ENCODE data around the gene PRKCA.

PRKCA gene

DNA sequence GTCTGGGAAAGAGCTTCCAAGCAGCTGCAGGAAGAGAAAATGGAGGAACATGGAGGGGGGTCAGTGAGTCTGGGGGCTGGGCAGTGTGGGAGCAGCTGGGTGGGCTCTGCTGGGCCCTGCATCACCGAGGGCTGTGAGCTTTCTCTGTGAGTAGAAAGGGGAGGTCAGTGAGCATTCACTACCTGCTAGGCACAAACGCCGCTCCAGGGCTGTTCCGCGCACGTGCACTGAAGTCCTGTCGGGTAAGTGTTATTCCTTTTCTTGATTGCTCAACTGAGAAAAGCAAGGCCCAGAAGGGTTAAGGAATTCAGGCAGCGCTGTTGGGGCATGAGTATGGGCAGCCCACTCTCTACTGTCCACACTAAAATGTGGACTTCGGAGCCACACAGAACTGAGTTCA is 537.2 kb downstream of the PRKCA start:
- no peaks in the 10 kb centered on the region for H3K4me1 Mint-ChIP-seq
- no peak overlapping the region for H3K27ac Mint-ChIP-seq
- DNase-seq (ENCODE audit: low spot score in 2 of 2) (no peak), ATAC-seq (no peak)
- H3K9me3 Mint-ChIP-seq, result no peaks in the 10 kb centered on the region
- no peaks in the 10 kb centered on the region for H3K36me3 Mint-ChIP-seq
- no peak overlapping the region for H3K4me3 Mint-ChIP-seq

DNA sequence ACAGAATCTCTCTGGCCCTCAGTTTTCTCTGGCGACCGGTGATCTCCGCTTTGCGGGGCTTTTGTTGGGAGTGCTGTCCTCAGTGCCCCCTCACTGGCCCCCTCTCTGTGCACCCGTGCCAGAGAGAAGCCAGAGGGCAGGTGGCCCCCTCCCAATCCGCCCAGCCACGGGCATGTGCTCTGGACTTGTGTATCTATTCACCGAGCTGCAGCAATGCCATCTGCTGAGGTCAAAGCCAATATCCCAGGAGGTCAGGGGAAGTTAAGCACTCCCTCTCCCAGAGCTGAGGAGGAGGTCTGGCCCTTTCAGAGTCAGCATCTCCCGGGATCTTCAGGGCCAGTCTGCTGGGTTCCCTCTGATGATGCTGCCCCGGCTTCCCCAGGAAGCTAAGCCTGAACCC is 537.6 kb downstream of the PRKCA start:
- DNase-seq (ENCODE audit: low spot score in 2 of 2) (no peak), ATAC-seq (no peak)
- no peak overlapping the region for H3K4me3 Mint-ChIP-seq
- no peaks in the 10 kb centered on the region for H3K4me1 Mint-ChIP-seq
- no peaks in the 10 kb centered on the region for H3K9me3 Mint-ChIP-seq
- H3K36me3 Mint-ChIP-seq, result no peaks in the 10 kb centered on the region
- H3K27ac Mint-ChIP-seq, result no peak overlapping the region

DNA sequence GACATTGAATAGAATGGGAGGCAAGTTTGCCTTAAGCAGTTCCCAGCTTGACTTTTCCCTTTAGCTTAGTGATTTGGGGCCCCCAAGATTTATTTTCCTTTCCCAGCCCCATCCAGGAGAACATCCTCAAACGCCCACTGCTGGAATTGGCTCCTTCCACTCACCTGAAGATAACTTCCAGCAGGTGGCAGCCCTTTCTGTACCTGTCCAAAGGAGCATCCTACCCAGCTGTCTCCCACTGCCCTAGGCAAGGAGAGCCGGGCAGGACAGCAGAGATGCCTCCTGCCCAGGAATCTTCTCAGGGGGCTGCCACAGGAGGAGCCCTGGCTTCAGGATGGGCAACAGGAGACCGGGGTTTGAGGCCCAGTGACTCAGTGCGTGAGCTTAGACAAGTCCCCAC is 538.9 kb downstream of the PRKCA start:
- no peak overlapping the region for H3K27ac Mint-ChIP-seq
- no peaks in the 10 kb centered on the region for H3K9me3 Mint-ChIP-seq
- H3K36me3 Mint-ChIP-seq, result no peaks in the 10 kb centered on the region
- DNase-seq (ENCODE audit: low spot score in 2 of 2) (no peak), ATAC-seq (no peak)
- no peak overlapping the region for H3K4me3 Mint-ChIP-seq
- H3K4me1 Mint-ChIP-seq, result no peaks in the 10 kb centered on the region

GRCh38 chr17:66841744-66842143 is 539.3 kb downstream of the PRKCA start:
- ATAC-seq (no peak), DNase-seq (ENCODE audit: low spot score in 2 of 2) (no peak)
- Mint-ChIP-seq H3K27ac (no peak overlapping the region), H3K36me3 (no peaks in the 10 kb centered on the region), H3K9me3 (no peaks in the 10 kb centered on the region), H3K4me1 (no peaks in the 10 kb centered on the region), H3K4me3 (no peak overlapping the region)

- Mint-ChIP-seq H3K27ac (no peak overlapping the region), H3K36me3 (no peaks in the 10 kb centered on the region), H3K4me3 (no peak overlapping the region), H3K4me1 (no peaks in the 10 kb centered on the region), H3K9me3 (no peaks in the 10 kb centered on the region)
- ATAC-seq (no peak), DNase-seq (ENCODE audit: low spot score in 2 of 2) (no peak)
Measured at GRCh38 chr17:66842505-66842904, 540.1 kb downstream of the PRKCA start.

DNA sequence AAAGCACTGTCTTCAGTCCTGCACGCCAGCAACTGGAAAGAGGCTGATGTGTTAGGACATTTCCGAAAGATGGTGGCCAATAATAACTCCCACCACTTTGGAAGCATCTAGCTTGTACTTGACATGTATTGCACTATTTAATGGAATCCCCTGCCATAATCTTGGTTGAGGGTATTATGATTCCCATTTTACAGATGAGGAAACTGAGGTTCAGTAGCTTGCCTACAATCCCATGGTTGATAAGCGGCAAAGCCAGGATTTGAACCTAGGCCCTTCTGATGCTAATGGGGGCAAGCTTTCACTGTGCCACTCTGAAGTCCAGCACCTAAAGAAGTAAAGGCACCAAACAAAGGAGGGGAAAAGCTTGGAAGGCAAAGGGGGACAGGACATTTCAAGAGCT is 540.5 kb downstream of the PRKCA start:
- DNase-seq (ENCODE audit: low spot score in 2 of 2), result no peak
- Mint-ChIP-seq H3K4me1 (no peaks in the 10 kb centered on the region), H3K36me3 (no peaks in the 10 kb centered on the region), H3K9me3 (no peaks in the 10 kb centered on the region), H3K27ac (no peak overlapping the region), H3K4me3 (no peak overlapping the region)
- no peak for ATAC-seq

GRCh38 chr17:66843627-66844026 is 541.2 kb downstream of the PRKCA start:
- Mint-ChIP-seq H3K36me3 (no peaks in the 10 kb centered on the region), H3K27ac (no peak overlapping the region), H3K9me3 (no peaks in the 10 kb centered on the region), H3K4me1 (no peaks in the 10 kb centered on the region), H3K4me3 (no peak overlapping the region)
- DNase-seq (ENCODE audit: low spot score in 2 of 2) (no peak), ATAC-seq (no peak)

DNA sequence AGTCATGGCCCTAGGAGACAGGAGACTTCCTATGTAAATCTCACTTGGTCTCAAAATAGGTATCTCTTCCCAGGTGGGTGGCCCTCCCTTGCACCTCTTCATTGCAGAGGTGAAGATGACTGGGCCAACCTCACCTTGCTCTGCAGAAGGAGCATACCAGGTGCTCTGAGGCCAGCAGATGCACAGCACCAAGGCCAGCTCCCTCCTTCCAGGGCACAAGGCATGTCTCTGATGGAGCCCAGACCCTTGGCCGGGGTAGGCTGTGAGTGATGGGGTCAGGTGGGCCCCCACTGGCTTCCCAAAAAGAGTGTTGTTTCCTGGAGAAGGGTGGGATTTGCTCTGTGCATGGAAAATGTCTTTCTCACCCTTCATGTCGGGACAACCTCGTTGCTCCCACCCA is 545.3 kb downstream of the PRKCA start:
- no peaks in the 10 kb centered on the region for H3K9me3 Mint-ChIP-seq
- H3K4me1 Mint-ChIP-seq, result no peaks in the 10 kb centered on the region
- H3K4me3 Mint-ChIP-seq, result no peak overlapping the region

DNA sequence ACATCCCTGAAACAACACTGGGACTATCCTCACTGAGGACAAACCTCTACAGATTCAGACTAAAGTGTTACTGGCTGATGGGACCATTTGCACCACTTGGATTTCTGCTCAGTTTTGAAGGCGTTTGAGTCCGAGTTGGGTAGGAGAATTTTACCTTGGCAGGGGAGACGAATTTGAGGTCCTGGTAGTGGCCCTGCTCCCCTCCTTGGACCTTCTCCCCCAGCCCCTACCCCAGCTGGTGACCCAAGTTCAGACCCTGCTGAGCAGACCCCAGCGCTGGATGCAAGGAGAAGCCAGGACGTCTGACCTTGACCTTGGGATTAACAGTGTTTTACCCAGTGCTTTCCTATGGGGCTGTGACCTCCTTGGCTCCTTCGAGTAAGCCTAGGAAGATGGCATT is 546.1 kb downstream of the PRKCA start:
- no peaks in the 10 kb centered on the region for H3K9me3 Mint-ChIP-seq
- H3K4me1 Mint-ChIP-seq, result no peaks in the 10 kb centered on the region

More for the DNA sequence above, 545.3 kb downstream of the PRKCA start:
- no peak overlapping the region for H3K27ac Mint-ChIP-seq
- ATAC-seq (no peak), DNase-seq (ENCODE audit: low spot score in 2 of 2) (no peak)
- no peaks in the 10 kb centered on the region for H3K36me3 Mint-ChIP-seq

DNA sequence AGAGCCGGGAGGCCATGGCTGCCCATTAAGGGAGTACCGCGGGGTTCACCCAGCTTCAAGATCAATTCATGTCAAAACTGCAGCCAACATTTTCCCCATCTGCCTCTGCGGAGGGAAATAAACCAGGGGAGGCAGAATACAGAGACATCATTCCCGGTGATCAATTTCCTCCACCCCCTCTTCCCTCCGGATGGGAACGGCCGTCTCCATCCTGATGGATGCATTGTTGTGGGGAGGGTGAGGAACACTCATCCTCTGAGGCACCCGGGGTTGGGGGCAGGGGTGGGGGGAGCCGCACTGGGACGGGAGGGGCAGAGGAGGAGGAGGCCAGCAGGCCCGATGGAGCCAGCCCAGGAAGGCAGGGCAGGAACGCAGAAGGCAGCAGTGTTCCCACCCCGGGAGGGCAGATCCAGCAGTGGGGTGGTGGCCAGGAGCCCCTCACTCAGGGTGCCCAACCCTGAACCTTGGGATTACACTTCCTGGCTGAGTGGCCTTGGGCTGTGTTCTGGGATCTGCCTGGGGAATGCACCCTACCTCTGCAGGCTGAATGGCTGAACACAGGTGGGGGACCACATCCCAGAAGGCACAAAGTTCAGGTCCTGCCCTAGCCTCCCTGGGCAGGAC is 546.7 kb downstream of the PRKCA start:
- Mint-ChIP-seq H3K4me1 (no peaks in the 10 kb centered on the region), H3K9me3 (no peaks in the 10 kb centered on the region), H3K27ac (no peak overlapping the region), H3K4me3 (no peak overlapping the region), H3K36me3 (no peaks in the 10 kb centered on the region)
- DNase-seq (ENCODE audit: low spot score in 2 of 2) (no peak), ATAC-seq (no peak)

More for the DNA sequence above, 546.1 kb downstream of the PRKCA start:
- no peak overlapping the region for H3K4me3 Mint-ChIP-seq
- ATAC-seq, result no peak
- no peaks in the 10 kb centered on the region for H3K36me3 Mint-ChIP-seq
- H3K27ac Mint-ChIP-seq, result no peak overlapping the region
- no peak for DNase-seq (ENCODE audit: low spot score in 2 of 2)

DNA sequence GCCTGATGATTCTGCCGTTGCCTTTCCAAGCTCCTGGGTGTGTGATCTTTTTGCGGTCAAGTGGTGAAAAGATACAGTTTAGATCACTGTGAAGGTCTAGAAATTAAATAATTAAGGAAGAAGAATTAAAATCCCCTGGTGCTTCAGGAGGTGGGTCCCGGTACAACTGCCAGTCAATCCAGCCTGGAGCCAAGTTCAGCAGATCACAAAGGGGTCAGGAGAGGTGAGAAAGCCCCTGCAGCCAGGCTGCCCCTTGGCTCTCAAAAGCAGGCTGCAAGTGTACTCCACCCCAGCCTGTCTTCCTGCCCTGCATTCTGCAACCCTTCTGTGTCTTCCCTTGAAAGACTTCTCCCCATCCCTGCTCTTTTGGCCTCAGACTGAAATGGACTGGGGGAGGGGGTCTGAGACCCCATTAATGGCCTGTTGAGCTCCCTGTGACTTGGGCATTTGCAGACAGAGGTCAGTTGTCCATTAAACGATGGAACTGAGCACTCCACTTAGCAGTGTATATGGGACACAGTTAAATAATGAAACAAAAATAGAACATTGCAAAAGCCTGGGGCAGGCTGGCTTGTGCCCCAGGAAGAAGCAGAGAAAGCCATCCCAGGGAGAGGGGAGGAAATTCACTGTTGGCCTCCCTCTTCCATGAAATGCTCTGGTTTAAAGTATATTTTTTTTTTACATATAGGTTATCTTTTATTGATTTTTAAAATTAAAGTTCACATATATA is 547.6 kb downstream of the PRKCA start:
- no peaks in the 10 kb centered on the region for H3K4me1 Mint-ChIP-seq
- ATAC-seq, result no peak
- no peak for DNase-seq (ENCODE audit: low spot score in 2 of 2)
- no peak overlapping the region for H3K27ac Mint-ChIP-seq
- H3K9me3 Mint-ChIP-seq, result peaks cover 3% of the 10 kb centered on the region
- H3K4me3 Mint-ChIP-seq, result no peak overlapping the region
- H3K36me3 Mint-ChIP-seq, result no peaks in the 10 kb centered on the region

DNA sequence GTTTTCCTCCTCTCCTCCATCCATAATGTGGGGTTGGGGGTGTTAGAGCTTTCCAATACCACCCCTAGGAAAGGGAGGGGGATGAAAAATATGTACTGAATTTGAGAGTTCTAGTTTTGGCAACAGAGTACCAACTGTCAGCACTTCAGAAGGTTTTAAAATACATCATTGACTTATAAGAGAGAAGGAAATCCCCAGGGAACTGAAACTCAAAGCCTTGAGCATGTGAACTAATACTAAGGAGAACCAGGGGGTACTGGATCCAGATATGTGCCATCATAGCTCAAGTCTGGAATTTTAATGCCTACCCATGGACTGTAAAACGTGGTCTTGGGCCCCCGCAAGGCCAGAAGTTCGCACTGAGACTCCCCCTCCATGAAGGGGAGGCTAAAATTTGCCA is 548.3 kb downstream of the PRKCA start:
- Mint-ChIP-seq H3K4me1 (no peaks in the 10 kb centered on the region), H3K36me3 (no peaks in the 10 kb centered on the region), H3K9me3 (peaks cover 3% of the 10 kb centered on the region), H3K4me3 (no peak overlapping the region), H3K27ac (no peak overlapping the region)
- DNase-seq (ENCODE audit: low spot score in 2 of 2) (no peak), ATAC-seq (no peak)

- no peak for ATAC-seq
- Mint-ChIP-seq H3K4me1 (no peaks in the 10 kb centered on the region), H3K27ac (no peak overlapping the region), H3K4me3 (no peak overlapping the region), H3K36me3 (no peaks in the 10 kb centered on the region), H3K9me3 (peaks cover 3% of the 10 kb centered on the region)
- DNase-seq (ENCODE audit: low spot score in 2 of 2), result peak; percentile 35 to 71
Measured at GRCh38 chr17:66855204-66855603, 552.8 kb downstream of the PRKCA start.

- DNase-seq (ENCODE audit: low spot score in 2 of 2) (no peak), ATAC-seq (peak; percentile 24)
- no peak overlapping the region for H3K4me3 Mint-ChIP-seq
- no peaks in the 10 kb centered on the region for H3K4me1 Mint-ChIP-seq
- H3K36me3 Mint-ChIP-seq, result no peaks in the 10 kb centered on the region
- no peak overlapping the region for H3K27ac Mint-ChIP-seq
- peaks cover 3% of the 10 kb centered on the region for H3K9me3 Mint-ChIP-seq
Measured at GRCh38 chr17:66858226-66859083, 556.0 kb downstream of the PRKCA start.

- DNase-seq (ENCODE audit: low spot score in 2 of 2), result no peak
- no peak overlapping the region for H3K27ac Mint-ChIP-seq
- no peaks in the 10 kb centered on the region for H3K4me1 Mint-ChIP-seq
- H3K4me3 Mint-ChIP-seq, result no peak overlapping the region
- H3K9me3 Mint-ChIP-seq, result peaks cover 3% of the 10 kb centered on the region
- no peak for ATAC-seq
- no peaks in the 10 kb centered on the region for H3K36me3 Mint-ChIP-seq
Measured at GRCh38 chr17:66859353-66859752, 556.9 kb downstream of the PRKCA start.

DNA sequence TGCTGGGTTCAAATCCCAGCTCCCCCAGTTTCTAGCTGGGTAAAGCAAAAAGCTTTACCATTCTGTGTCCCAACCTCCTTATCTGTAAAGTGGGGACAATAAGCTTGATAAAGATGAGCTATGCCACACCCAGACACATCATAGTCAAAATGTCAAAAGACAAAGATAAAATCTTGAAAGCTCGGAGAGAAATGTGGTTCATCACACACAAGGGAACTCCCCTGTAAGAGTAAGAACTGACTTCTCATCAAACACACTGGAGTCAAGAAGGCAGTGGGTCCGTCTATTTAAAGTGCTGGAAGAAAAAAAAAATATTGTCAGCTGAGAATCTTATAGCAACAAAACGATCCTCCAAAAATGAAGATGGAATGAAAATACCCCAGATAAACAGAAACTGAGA is 557.8 kb downstream of the PRKCA start:
- Mint-ChIP-seq H3K36me3 (no peaks in the 10 kb centered on the region), H3K9me3 (no peaks in the 10 kb centered on the region), H3K4me1 (no peaks in the 10 kb centered on the region), H3K4me3 (no peak overlapping the region), H3K27ac (no peak overlapping the region)
- ATAC-seq (peak; percentile 66), DNase-seq (ENCODE audit: low spot score in 2 of 2) (no peak)

Measured in stimulated activated effector memory CD8-positive, alpha-beta T cell treated with anti-CD3 and anti-CD28 coated beads, Interleukin-12 subunit alpha, Interleukin-12 subunit beta, amount 100 ng/mL, for 72 hours (primary cell).